HK-2 (cell line): ENCODE measurements around the gene SCYGR5.
"Not testable (repeated sequence)": the region's sequence is repeated elsewhere in the genome, so short reads cannot be mapped to it uniquely, and the experiment has no call there.

Source experiments
- DNase-seq: peaks from one replicate; pipeline ENCODE4 v3.0.0-alpha.2; 2018; ENCODE audit not compliant: unreplicated experiment

Gene SCYGR5

GRCh38 chr2:227673620-227674019 lies 7.0 kb downstream of the SCYGR5 start:
- DNase-seq: not testable (repeated sequence)

GRCh38 chr2:227674485-227674884 lies 7.9 kb downstream of the SCYGR5 start:
- DNase-seq: no peak

GRCh38 chr2:227677928-227678327 lies 11.3 kb downstream of the SCYGR5 start:
- no peak for DNase-seq

GRCh38 chr2:227684258-227684657 lies 17.7 kb downstream of the SCYGR5 start:
- no peak for DNase-seq

- DNase-seq: no peak
Observed at GRCh38 chr2:227687189-227687588, 20.6 kb downstream of the SCYGR5 start.

GRCh38 chr2:227696990-227697679 lies 30.5 kb downstream of the SCYGR5 start:
- DNase-seq: no peak

- DNase-seq: no peak
Observed at GRCh38 chr2:227701556-227701955, 35.0 kb downstream of the SCYGR5 start.

GRCh38 chr2:227703280-227703732 lies 36.7 kb downstream of the SCYGR5 start:
- DNase-seq: no peak

- DNase-seq: no peak
Observed at GRCh38 chr2:227703961-227704360, 37.4 kb downstream of the SCYGR5 start.

GRCh38 chr2:227706859-227707258 lies 40.3 kb downstream of the SCYGR5 start:
- no peak for DNase-seq

GRCh38 chr2:227707390-227707789 lies 40.8 kb downstream of the SCYGR5 start:
- no peak for DNase-seq

- no peak for DNase-seq
Observed at GRCh38 chr2:227710986-227711385, 44.4 kb downstream of the SCYGR5 start.

GRCh38 chr2:227713291-227713690 lies 46.7 kb downstream of the SCYGR5 start:
- no peak for DNase-seq

GRCh38 chr2:227716501-227716900 lies 49.9 kb downstream of the SCYGR5 start:
- DNase-seq: no peak
